GM23248 (cell line): ENCODE data around the gene SNX9. TPM values are rescaled to one million over a fixed set of nuclear protein-coding genes. Genes with fewer than 3 reads are reported as not detected.

Source experiments
- DNase-seq: peaks from one replicate; pipeline ENCODE4 v3.0.0-alpha.2; 2015
- H2AFZ ChIP-seq: fragments of 200-600 bp; sonication (generic); 2 replicates; pipeline ENCODE4 v1.6.1; 2016; ENCODE audit warnings: antibody characterized with exemption
- H3F3A ChIP-seq: fragments of 200-600 bp; sonication (generic); 2 replicates; pipeline ENCODE4 v1.6.1; 2016; ENCODE audit warnings: mild to moderate bottlenecking, antibody characterized with exemption, mixed run types; ENCODE audit not compliant: insufficient read depth
- H3K27ac ChIP-seq: fragments of 200-600 bp; sonication (generic); 2 replicates; pipeline ENCODE4 v1.5.1; 2016; ENCODE audit warnings: mild to moderate bottlenecking
- H3K27me3 ChIP-seq: fragments of 200-600 bp; sonication (generic); replicated peaks from 2 replicates; pipeline ENCODE4 v1.6.1; 2016; ENCODE audit warnings: mild to moderate bottlenecking; ENCODE audit not compliant: insufficient read depth
- H3K36me3 ChIP-seq: fragments of 200-600 bp; sonication (generic); 2 replicates; pipeline ENCODE4 v1.6.1; 2016; ENCODE audit warnings: low read depth, mild to moderate bottlenecking
- H3K4me1 ChIP-seq: fragments of 200-600 bp; sonication (generic); 2 replicates; pipeline ENCODE4 v1.6.1; 2016; ENCODE audit warnings: mild to moderate bottlenecking; ENCODE audit not compliant: insufficient read depth
- H3K4me2 ChIP-seq: fragments of 200-600 bp; sonication (generic); one replicate; pipeline ENCODE4 v1.6.1; 2016; ENCODE audit warnings: mild to moderate bottlenecking; ENCODE audit not compliant: unreplicated experiment
- H3K4me3 ChIP-seq: fragments of 200-600 bp; sonication (generic); 2 replicates; pipeline ENCODE4 v1.5.1; 2016; ENCODE audit warnings: mild to moderate bottlenecking
- H3K79me2 ChIP-seq: fragments of 200-600 bp; sonication (generic); 2 replicates; pipeline ENCODE4 v1.6.1; 2016; ENCODE audit warnings: mild to moderate bottlenecking; ENCODE audit not compliant: insufficient read depth
- H3K9ac ChIP-seq: fragments of 200-600 bp; sonication (generic); 2 replicates; pipeline ENCODE4 v1.6.1; 2016; ENCODE audit warnings: mild to moderate bottlenecking
- H3K9me2 ChIP-seq: fragments of 200-600 bp; sonication (generic); 2 replicates; pipeline ENCODE4 v1.6.1; 2016; ENCODE audit warnings: mixed run types, mild to moderate bottlenecking, moderate library complexity; ENCODE audit not compliant: insufficient read depth
- H3K9me3 ChIP-seq: fragments of 200-600 bp; sonication (generic); one replicate; pipeline ENCODE4 v1.6.1; 2017; ENCODE audit warnings: low read depth
- H4K20me1 ChIP-seq: fragments of 200-600 bp; sonication (generic); 2 replicates; pipeline ENCODE4 v1.6.0; 2016; ENCODE audit not compliant: insufficient read depth
- EZH2 ChIP-seq: fragments of 200-600 bp; sonication (generic); IDR thresholded peaks from 2 replicates; pipeline ENCODE4 v1.6.1; 2018; ENCODE audit warnings: antibody characterized with exemption, mild to moderate bottlenecking; ENCODE audit not compliant: insufficient read depth, poor library complexity, severe bottlenecking
- EZH2phosphoT487 ChIP-seq: fragments of 200-600 bp; sonication (generic); IDR thresholded peaks from 2 replicates; pipeline ENCODE4 v1.6.1; 2018; ENCODE audit warnings: antibody characterized with exemption, moderate library complexity, mild to moderate bottlenecking, low read depth; ENCODE audit not compliant: insufficient read depth
- WGBS, 2 experiments: methylation state at CpG; one replicate each; pipeline ENCODE4 v1.1.6; 2015 to 2017; ENCODE audit warnings: low lambda C conversion rate in 2 of 2, low coverage in 1 of 2; ENCODE audit errors: missing lambda C conversion rate in 2 of 2; 5-methylcytosine and 5-hydroxymethylcytosine counted together
- in situ Hi-C: fragments of 300-500 bp; cut with MboI; formaldehyde crosslinking; loops from 2 replicates; pipeline ENCODE4 v1.15.0; 2020
- polyA plus RNA-seq: library from polyadenylated mRNA; unstranded; fragments of >200 nt; fragmentation: Nextera tagmentation; extraction: Ambion mirVana; gene quantifications from 2 replicates; pipeline ENCODE4 v1.2.1, GENCODE V29; 2016
- total RNA-seq: library from RNA; depleted of rRNA; stranded (reverse); fragments of >200 nt; shearing (Covaris generic); gene quantifications from 2 replicates; pipeline ENCODE4 v1.2.3, GENCODE V29; 2014

The SNX9 gene
- total and polyA plus RNA-seq, 2 experiments from 2014 or later = 80.4 to 89.6 TPM

GRCh38 chr6:157988700-157989063, 165.6 kb downstream of the SNX9 start:
- no peaks in the 10 kb centered on the region for H3K9me2 ChIP-seq
- H3K36me3 ChIP-seq = no peaks in the 10 kb centered on the region
- H3K9me3 ChIP-seq = no peaks in the 10 kb centered on the region
- H3F3A ChIP-seq = peaks cover 7% of the 10 kb centered on the region; the same call in 1 of the 2 replicates
- no peak for DNase-seq
- 89% methylated on average over 8 of the region's 8 CpGs for WGBS, 2 experiments
- H3K27ac ChIP-seq = no peak overlapping the region
- TF ChIP-seq EZH2 (no peak), EZH2phosphoT487 (no peak)
- peaks cover 100% of the 10 kb centered on the region for H3K79me2 ChIP-seq
- H3K4me3 ChIP-seq = no peak overlapping the region
- in situ Hi-C loops = no loop called here
- no peak overlapping the region for H3K4me2 ChIP-seq
- no peaks in the 10 kb centered on the region for H3K27me3 ChIP-seq
- no peak overlapping the region for H3K9ac ChIP-seq
- H2AFZ ChIP-seq = no peak overlapping the region
- peaks cover 35% of the 10 kb centered on the region for H3K4me1 ChIP-seq
- H4K20me1 ChIP-seq = no peaks in the 10 kb centered on the region

- Histone ChIP-seq H2AFZ (no peak overlapping the region), H3F3A (no peaks in the 10 kb centered on the region), H3K27me3 (no peaks in the 10 kb centered on the region), H3K79me2 (peaks cover 100% of the 10 kb centered on the region), H3K27ac (no peak overlapping the region), H4K20me1 (no peaks in the 10 kb centered on the region), H3K9me3 (no peaks in the 10 kb centered on the region), H3K4me2 (peak overlapping the region; percentile 37), H3K4me3 (no peak overlapping the region), H3K36me3 (no peaks in the 10 kb centered on the region), H3K9me2 (no peaks in the 10 kb centered on the region), H3K9ac (peak overlapping the region; percentile 27), H3K4me1 (peaks cover 34% of the 10 kb centered on the region)
- DNase-seq = peak; percentile 70
- TF ChIP-seq EZH2phosphoT487 (no peak), EZH2 (no peak)
- WGBS, 2 experiments = 52 to 57% methylated on average over 17 to 19 of the region's 22 CpGs
- in situ Hi-C loops = no loop called here
Measured at GRCh38 chr6:157989541-157990289, 166.7 kb downstream of the SNX9 start.

GRCh38 chr6:157990321-157991066, 167.4 kb downstream of the SNX9 start:
- Histone ChIP-seq H3K4me3 (no peak overlapping the region), H3K9me2 (no peaks in the 10 kb centered on the region), H3K79me2 (peaks cover 100% of the 10 kb centered on the region), H2AFZ (no peak overlapping the region), H3K9me3 (no peaks in the 10 kb centered on the region), H4K20me1 (no peaks in the 10 kb centered on the region), H3K4me1 (peaks cover 33% of the 10 kb centered on the region), H3F3A (no peaks in the 10 kb centered on the region), H3K27ac (no peak overlapping the region), H3K4me2 (no peak overlapping the region), H3K36me3 (no peaks in the 10 kb centered on the region), H3K9ac (no peak overlapping the region), H3K27me3 (no peaks in the 10 kb centered on the region)
- in situ Hi-C loops = no loop called here
- 96% methylated on average over 15 of the region's 15 CpGs for WGBS, 2 experiments
- DNase-seq = no peak
- no peak for TF ChIP-seq EZH2phosphoT487

- H3K27ac ChIP-seq = no peak overlapping the region
- H2AFZ ChIP-seq = no peak overlapping the region
- no peak for DNase-seq
- TF ChIP-seq EZH2phosphoT487 (no peak), EZH2 (no peak)
- H4K20me1 ChIP-seq = no peaks in the 10 kb centered on the region
- in situ Hi-C loops = no loop called here
- no peaks in the 10 kb centered on the region for H3K9me2 ChIP-seq
- H3K79me2 ChIP-seq = peaks cover 100% of the 10 kb centered on the region
- no peak overlapping the region for H3K4me3 ChIP-seq
- no peak overlapping the region for H3K9ac ChIP-seq
- H3F3A ChIP-seq = no peaks in the 10 kb centered on the region
- H3K4me2 ChIP-seq = no peak overlapping the region
- no peaks in the 10 kb centered on the region for H3K36me3 ChIP-seq
- WGBS, 2 experiments = 98 to 100% methylated on average over 11 of the region's 11 CpGs
- H3K27me3 ChIP-seq = no peaks in the 10 kb centered on the region
- H3K9me3 ChIP-seq = no peaks in the 10 kb centered on the region
- peaks cover 33% of the 10 kb centered on the region for H3K4me1 ChIP-seq
Measured at GRCh38 chr6:157991067-157991432, 168.0 kb downstream of the SNX9 start.
